Stimulated activated CD8-positive, alpha-beta memory T cell treated with anti-CD3 and anti-CD28 coated beads, Interleukin-7, amount 100 ng/mL, for 24 hours (primary cell): Measurements from ENCODE around the gene ABCB8.
A peak's percentile ranks its signal among the peaks of the same experiment; 100 is the strongest.
"Not testable (repeated sequence)": the region's sequence is repeated elsewhere in the genome, so short reads cannot be mapped to it uniquely, and the experiment has no call there.

ENCODE experiments used
- DNase-seq: peaks from one replicate; pipeline ENCODE4 v3.0.0-alpha.2; 2020; ENCODE audit warnings: low read depth

The ABCB8 gene

GRCh38 chr7:151014950-151015349, 13.3 kb upstream of the ABCB8 start:
- DNase-seq, result no peak

DNA sequence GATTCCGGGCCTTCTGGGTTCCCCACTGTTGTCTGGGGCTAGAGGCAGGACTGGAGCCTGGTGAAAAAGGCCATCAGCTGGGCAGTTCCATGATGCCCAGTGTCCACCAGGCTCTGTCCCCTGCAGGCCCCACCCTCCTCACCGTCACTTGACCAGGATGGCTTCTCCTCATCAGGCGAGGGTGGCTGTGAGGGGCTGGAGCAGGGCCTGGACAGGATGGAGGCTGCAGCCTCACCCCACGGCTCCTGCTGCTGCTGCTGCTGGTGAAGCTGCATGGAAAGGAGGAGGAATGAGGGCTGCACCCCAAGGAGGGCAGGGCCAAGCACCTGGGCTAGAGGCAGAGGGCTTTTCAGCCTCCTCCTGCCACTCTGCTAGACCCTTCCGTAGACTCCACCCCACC, 12.3 kb upstream of the ABCB8 start:
- no peak for DNase-seq

GRCh38 chr7:151016505-151016904, 11.7 kb upstream of the ABCB8 start:
- DNase-seq, result no peak

- no peak for DNase-seq
Measured at GRCh38 chr7:151016942-151017341, 11.3 kb upstream of the ABCB8 start.

DNA sequence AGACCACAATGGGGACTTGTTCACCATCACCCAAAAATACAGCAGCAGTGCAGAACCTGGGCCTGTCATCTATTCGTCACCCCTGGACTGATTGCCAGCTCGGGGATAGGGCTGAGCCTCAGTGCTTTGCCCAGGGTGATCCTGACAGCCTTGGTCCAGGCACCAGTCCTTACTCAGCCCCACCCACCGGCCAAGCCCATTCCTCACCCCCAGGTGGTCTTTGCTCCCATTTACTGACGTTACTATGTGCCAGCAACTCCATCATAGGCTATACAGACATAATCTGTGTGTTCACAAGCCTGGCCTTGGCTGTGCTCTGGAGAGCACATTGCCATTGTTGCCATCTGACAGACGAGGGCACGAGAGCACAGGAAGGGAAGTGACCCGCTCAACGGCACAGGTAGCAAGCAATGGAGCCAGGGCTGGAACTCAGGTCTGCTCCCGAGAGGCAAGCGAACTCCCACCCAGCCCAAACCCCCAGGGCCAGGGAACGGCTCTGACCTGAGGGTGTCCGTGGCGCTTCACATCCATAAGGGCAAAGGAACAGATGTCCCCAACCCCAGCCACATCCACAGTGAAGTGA, 10.8 kb upstream of the ABCB8 start:
- no peak for DNase-seq

GRCh38 chr7:151017953-151018420, 10.3 kb upstream of the ABCB8 start:
- peak; percentile 79 for DNase-seq

- DNase-seq, result no peak
Measured at GRCh38 chr7:151018421-151019129, 9.7 kb upstream of the ABCB8 start.

DNA sequence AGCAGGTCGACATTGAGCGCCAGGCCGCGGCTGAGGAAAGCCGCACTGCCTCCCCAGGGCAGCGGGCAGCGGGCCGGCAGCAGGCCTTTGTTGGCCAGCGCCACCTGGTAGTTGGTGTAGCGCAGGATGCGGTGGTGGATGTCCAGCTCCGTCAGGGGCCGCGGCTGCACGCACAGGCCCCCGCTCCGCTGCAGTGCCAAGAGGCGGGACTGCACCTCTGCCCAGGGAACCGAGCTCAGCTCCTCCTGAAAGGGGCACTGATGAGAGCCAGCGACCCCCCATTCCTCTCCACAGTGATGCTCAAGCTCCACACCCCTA, 9.2 kb upstream of the ABCB8 start:
- DNase-seq, result no peak

- DNase-seq, result no peak
Measured at GRCh38 chr7:151020231-151020630, 8.0 kb upstream of the ABCB8 start.

- no peak for DNase-seq
Measured at GRCh38 chr7:151023232-151023631, 5.0 kb upstream of the ABCB8 start.

- DNase-seq, result no peak
Measured at GRCh38 chr7:151024435-151025056, 3.7 kb upstream of the ABCB8 start, which contains the start of gene ATG9B. Gene ATG9B, minus strand, starts transcription at chr7:151024494. Its CDS starts 71 bp downstream, at chr7:151024423.

DNA sequence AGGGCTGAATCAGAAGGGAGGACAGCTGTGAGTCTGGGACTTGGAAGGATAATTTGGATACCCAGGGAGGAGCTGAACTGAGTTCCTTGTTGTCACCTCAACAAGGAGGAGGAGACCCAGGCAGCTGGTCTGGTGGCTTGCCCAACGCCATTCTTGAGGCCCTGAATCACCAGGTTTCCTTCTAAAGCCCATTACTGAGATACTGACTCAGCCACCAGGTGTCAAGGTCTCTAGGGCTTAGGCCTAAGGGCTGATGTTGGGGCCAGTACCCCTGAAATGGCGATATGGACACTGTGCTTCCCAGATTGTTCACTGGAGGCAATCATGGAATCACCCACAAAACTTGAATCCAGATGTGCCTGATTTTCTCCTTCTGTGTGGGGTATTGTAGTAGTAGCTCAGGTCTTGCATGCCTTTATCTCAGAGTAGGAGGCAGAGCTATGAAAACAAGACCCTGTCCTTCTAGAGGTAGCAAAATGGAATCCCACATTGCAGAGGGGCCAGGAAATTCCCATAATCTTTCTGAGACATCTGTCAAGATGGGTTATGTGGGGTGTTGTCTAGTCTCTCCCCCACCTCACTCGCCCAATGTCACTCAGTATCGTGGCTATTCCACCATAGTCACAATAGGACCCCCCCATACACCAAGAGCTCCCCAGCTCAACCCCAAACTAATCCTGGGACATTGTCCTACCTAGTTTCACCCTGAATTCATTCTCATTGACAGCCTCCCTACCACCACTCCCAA, 2.2 kb upstream of the ABCB8 start:
- no peak for DNase-seq

DNA sequence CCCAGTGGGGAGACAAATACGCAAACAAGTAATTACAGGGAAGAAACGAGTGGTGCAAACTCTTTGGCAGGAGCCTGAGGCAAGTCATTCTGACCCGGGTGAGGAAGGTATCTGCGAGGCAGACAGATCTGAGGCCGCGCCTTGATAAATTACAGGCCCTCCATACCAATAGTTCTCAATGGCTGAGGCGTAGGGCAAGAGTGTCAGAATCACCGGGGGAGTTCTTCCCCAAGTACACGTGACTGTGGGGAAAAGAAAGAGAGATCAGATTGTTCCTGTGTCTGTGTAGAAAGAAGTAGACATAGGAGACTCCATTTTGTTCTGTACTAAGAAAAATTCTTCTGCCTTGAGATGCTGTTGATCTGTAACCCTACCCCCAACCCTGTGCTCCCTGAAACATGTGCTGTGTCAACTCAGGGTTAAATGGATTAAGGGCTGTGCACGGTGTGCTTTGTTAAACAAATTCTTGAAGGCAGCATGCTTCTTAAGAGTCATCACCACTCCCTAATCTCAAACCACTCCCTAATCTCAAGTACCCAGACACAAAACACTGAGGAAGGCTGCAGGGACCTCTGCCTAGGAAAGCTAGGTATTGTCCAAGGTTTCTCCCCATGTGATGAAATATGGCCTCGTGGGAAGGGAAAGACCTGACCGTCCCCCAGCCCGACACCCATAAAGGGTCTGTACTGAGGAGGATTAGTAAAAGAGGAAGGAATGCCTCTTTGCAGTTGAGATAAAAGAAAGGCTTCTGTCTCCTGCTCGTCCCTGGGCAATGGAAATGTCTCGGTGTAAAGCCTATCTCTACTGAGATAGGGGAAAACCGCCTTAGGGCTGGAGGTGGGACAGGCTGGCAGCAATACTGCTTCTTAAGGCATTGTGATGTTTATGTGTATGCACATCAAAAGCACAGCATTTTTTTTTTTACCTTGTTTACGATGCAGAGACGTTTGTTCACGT, 1.2 kb upstream of the ABCB8 start:
- not testable (repeated sequence) for DNase-seq

DNA sequence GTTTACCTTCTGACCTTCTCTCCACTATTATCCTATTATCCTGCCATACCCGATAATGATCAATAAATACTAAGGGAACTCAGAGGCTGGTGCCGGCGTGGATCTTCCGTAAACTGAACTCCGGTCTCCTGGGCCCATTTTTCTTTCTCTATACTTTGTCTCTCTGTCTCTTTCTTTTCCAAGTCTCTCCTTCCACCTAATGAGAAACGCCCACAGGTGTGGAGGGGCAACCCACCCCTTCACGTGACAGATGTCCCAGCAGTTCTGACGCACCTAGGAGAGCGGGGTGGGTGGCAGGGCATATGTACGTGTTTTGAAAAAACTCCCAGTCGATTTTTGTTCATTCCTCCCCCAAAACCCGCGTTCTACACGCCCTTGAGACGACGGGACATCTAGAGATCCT, 521 bp upstream of the ABCB8 start:
- not testable (repeated sequence) for DNase-seq

DNA sequence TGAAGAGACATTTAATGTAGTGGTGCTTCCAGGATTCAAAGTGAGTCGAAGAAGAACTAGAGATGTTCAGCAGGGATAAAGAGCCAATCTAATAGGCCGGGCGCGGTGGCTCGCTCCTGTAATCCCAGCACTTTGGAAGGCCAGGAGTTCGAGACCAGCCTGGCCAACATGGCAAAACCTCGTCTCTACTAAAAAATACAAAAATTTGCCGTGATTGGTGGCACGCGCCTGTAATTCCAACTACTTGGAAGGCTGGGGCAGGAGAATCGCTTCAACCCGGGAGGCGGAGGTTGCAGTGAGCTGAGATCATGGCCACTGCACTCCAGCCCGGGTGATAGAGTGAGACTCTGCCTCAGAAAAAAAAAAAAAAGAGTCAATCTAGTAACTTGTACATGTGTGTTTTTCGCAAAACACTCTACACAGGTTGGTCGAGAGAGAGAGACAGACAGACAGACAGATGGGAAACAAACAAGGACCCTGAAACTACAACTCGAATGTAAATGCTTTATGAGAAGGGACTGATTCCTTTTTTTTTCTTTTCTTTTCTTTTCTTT, 775 bp downstream of the ABCB8 start:
- DNase-seq, result no peak

DNA sequence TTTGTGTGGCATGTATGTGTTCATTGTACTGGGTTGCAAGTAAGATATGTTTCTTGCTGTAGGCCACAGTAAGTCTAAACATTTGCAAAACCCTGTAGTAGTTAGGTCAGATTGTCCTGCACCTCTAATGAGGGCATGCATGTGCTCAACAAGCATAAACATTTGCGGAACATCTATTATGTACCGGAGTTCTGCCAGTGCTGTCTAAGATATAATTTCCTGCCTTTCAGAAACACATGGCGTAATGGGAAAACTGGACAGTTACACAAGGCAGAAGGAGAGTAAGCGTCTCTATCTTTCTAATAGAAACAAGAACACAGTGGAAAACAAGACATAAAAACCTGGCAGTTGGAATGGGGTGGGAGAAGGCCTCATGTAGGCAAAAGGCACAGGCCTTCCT, 2.8 kb downstream of the ABCB8 start:
- no peak for DNase-seq

- DNase-seq, result no peak
Measured at GRCh38 chr7:151032936-151033863, 5.0 kb downstream of the ABCB8 start.

DNA sequence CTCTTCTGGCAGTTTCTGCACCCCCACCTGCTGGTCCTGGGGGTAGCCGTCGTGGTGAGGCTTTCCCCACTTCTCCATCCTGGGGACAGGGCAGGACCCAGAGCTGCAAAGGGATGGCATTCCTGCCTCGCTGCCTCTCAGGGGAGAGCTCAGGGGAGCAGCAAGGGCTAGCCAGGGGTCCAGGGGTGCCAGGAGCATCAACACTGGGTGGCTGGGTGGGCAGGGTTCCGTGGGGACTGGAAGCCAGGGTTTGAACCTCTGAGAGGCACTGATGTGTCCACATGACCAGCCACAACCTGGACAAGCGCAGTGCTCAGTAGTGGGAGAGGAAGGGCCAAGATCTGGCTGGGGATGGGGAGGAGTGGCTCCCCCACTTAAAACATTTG, 5.6 kb downstream of the ABCB8 start:
- no peak for DNase-seq

DNA sequence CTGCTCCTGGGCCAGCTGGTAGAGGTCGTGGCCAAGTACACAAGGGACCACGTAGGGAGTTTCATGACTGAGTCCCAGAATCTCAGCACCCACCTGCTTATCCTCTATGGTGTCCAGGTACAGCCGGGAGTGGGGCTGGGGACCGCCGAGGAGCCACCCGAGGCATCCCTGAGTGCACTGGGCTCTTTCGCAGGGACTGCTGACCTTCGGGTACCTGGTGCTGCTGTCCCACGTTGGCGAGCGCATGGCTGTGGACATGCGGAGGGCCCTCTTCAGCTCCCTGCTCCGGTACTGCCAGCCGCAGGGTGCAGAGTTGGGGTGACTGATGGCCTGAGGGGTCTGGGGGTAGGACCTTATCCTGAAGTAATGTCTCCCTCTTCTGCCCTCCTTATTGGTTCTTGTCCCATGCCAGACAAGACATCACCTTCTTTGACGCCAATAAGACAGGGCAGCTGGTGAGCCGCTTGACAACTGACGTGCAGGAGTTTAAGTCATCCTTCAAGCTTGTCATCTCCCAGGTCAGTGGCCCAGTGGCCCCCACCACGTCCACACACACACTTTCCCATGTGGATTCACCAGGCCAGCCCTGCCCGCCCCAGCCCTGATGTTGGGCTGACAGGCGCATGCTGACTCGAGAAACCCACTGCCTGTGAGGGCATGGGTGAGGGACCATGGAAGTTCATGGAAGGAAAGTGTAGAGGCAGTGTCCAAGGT, 6.2 kb downstream of the ABCB8 start:
- DNase-seq, result no peak
